DND-41 (cell line): Measurements from ENCODE around the gene SLC24A4.

Experiments
- ATAC-seq: fragments of 200-7000 bp; cut with Tn5 transposase; 3 replicates; pipeline ENCODE4 v1.9.1; 2021; ENCODE audit warnings: low read depth; ENCODE audit not compliant: insufficient read depth
- DNase-seq: peaks from one replicate; pipeline ENCODE4 v3.0.0-alpha.2; 2020
- H2AFZ ChIP-seq: 2 replicates; pipeline ENCODE4 v1.6.0; 2012; ENCODE audit warnings: low read depth, low read length
- H3K27ac ChIP-seq: 2 replicates; pipeline ENCODE4 v1.5.1; 2012; ENCODE audit warnings: low read length, inconsistent platforms
- H3K27me3 ChIP-seq: fragments of 200-600 bp; sonication (generic); 2 replicates; pipeline ENCODE4 v1.6.0; 2012; ENCODE audit warnings: low read length, mild to moderate bottlenecking, inconsistent platforms; ENCODE audit not compliant: insufficient read depth, poor library complexity
- H3K36me3 ChIP-seq: 2 replicates; pipeline ENCODE4 v1.5.1; 2012; ENCODE audit warnings: low read length, inconsistent platforms; ENCODE audit not compliant: insufficient read depth
- H3K4me1 ChIP-seq: 2 replicates; pipeline ENCODE4 v1.5.1; 2012; ENCODE audit warnings: mild to moderate bottlenecking, low read length; ENCODE audit not compliant: insufficient read depth
- H3K4me2 ChIP-seq: 2 replicates; pipeline ENCODE4 v1.6.0; 2012; ENCODE audit warnings: mild to moderate bottlenecking, moderate library complexity, low read length, inconsistent platforms; ENCODE audit not compliant: insufficient read depth
- H3K4me3 ChIP-seq, 2 experiments: fragments of 200-600 bp in 1 of 2; shearing (Covaris generic) in 1 of 2; 2 replicates each; pipeline ENCODE4 v1.5.1; 2012 to 2016; ENCODE audit warnings: inconsistent platforms in 2 of 2, low read length in 2 of 2, mild to moderate bottlenecking in 2 of 2, low read depth in 1 of 2, moderate library complexity in 1 of 2
- H3K79me2 ChIP-seq: 2 replicates; pipeline ENCODE4 v1.6.0; 2012; ENCODE audit warnings: low read length, inconsistent platforms; ENCODE audit not compliant: insufficient read depth
- H3K9ac ChIP-seq: 2 replicates; pipeline ENCODE4 v1.6.0; 2012; ENCODE audit warnings: low read depth, mild to moderate bottlenecking, inconsistent platforms, low read length, moderate library complexity
- H3K9me3 ChIP-seq: 2 replicates; pipeline ENCODE4 v1.5.1; 2012; ENCODE audit warnings: low read length, moderate library complexity, mild to moderate bottlenecking, inconsistent platforms; ENCODE audit not compliant: insufficient read depth, severe bottlenecking
- H4K20me1 ChIP-seq: 2 replicates; pipeline ENCODE4 v1.6.0; 2012; ENCODE audit warnings: low read length; ENCODE audit not compliant: insufficient read depth
- CTCF ChIP-seq: IDR thresholded peaks from 2 replicates; pipeline ENCODE4 v1.5.1; 2012; ENCODE audit warnings: borderline replicate concordance, low read length, moderate library complexity, mild to moderate bottlenecking; ENCODE audit not compliant: poor library complexity, severe bottlenecking; ENCODE audit errors: extremely low read depth
- EZH2 ChIP-seq: IDR thresholded peaks from 3 replicates; pipeline ENCODE4 v1.6.1; 2012; ENCODE audit warnings: borderline replicate concordance, low read depth, mild to moderate bottlenecking, moderate library complexity, low read length, inconsistent platforms; ENCODE audit not compliant: severe bottlenecking

Gene SLC24A4

DNA sequence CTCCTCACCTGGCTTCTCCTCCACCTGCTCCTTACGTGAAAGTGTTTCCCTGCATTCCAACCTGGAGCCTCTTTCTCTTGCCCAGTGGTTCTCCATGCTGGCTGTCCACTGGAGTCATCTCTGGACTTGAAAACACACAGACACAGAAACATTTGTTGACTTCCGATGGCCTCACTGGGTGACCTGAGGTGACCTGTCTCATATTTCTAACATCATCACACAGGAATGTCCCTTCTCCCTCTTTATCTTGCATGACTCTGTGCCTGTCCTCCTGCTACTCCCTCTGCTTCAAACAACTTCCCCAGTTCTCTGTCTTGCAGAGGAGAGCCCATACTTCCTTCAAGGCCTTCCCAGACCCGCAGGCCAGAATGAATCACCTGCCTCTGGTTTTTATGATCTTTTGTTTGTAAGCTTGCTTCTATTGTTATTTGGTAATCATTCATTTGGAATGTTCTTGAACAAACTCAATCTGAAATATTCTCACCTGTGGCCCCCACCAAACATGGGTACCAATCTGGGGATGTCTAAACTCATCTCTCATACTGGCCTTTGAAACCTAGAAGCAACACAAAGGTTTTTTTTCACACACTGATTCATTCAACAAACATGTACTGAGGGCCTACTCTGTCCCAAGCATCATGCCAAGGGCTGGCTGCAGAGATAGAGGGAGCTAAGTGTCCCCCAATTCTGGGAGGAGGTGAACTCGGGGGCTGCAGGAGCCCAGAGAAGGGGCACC is 181.0 kb downstream of the SLC24A4 start:
- ATAC-seq, result no peak
- H3K36me3 ChIP-seq, result no peaks in the 10 kb centered on the region

GRCh38 chr14:92505826-92506225 is 182.9 kb downstream of the SLC24A4 start:
- Histone ChIP-seq H3K4me1 (no peaks in the 10 kb centered on the region), H3K79me2 (no peaks in the 10 kb centered on the region), H3K27ac (no peak overlapping the region), H3K36me3 (no peaks in the 10 kb centered on the region), H3K4me3 (no peak overlapping the region), H2AFZ (no peak overlapping the region), H3K9ac (no peak overlapping the region), H3K4me2 (no peak overlapping the region), H4K20me1 (no peaks in the 10 kb centered on the region), H3K9me3 (no peaks in the 10 kb centered on the region), H3K27me3 (no peaks in the 10 kb centered on the region)
- no peak for DNase-seq
- ATAC-seq, result no peak
- no peak for TF ChIP-seq EZH2

More for the DNA sequence above, 181.0 kb downstream of the SLC24A4 start:
- no peaks in the 10 kb centered on the region for H3K4me1 ChIP-seq
- no peak overlapping the region for H3K27ac ChIP-seq
- no peak overlapping the region for H2AFZ ChIP-seq
- no peak overlapping the region for H3K4me3 ChIP-seq
- H3K9me3 ChIP-seq, result no peaks in the 10 kb centered on the region
- no peak overlapping the region for H3K4me2 ChIP-seq
- no peak overlapping the region for H3K9ac ChIP-seq
- TF ChIP-seq CTCF, result no peak
- TF ChIP-seq EZH2, result no peak
- H4K20me1 ChIP-seq, result no peaks in the 10 kb centered on the region
- no peaks in the 10 kb centered on the region for H3K79me2 ChIP-seq
- no peak for DNase-seq
- H3K27me3 ChIP-seq, result no peaks in the 10 kb centered on the region

- no peaks in the 10 kb centered on the region for H3K9me3 ChIP-seq
- TF ChIP-seq EZH2 (no peak), CTCF (no peak)
- H3K27me3 ChIP-seq, result no peaks in the 10 kb centered on the region
- no peak overlapping the region for H2AFZ ChIP-seq
- no peak overlapping the region for H3K4me3 ChIP-seq
- ATAC-seq (no peak), DNase-seq (no peak)
- H3K79me2 ChIP-seq, result no peaks in the 10 kb centered on the region
- H3K9ac ChIP-seq, result no peak overlapping the region
- H3K4me1 ChIP-seq, result no peaks in the 10 kb centered on the region
- no peak overlapping the region for H3K4me2 ChIP-seq
- H4K20me1 ChIP-seq, result no peaks in the 10 kb centered on the region
- no peak overlapping the region for H3K27ac ChIP-seq
- H3K36me3 ChIP-seq, result no peaks in the 10 kb centered on the region
Measured at GRCh38 chr14:92506231-92506630, 183.3 kb downstream of the SLC24A4 start.

DNA sequence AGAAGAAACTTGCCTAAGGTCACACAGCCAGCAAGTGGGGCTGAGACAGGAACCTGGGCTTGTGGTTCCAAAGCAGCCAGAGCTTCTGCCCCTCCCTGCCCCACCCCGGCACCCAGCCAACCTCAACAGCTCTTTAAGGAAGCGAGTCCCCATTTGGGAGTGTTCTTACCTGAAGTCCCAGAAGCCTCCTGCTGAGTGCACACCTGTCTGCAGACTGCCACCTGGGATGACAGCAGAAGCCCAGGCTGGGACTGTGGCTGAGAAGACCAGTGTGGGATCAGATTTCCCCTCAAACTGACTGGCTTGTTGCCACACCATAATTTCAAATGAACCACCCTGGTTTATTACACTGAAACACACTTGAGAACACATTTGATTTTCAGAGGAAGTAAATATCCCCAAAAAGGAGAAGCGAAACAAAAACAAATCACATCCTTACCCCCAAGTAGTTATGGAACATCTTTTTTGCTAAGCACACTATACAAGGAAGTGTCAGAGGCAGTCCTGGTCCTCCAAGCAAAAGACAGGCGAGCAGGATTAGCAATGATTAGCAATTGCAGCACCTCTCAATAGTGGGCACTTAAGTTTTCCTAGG is 184.3 kb downstream of the SLC24A4 start:
- Histone ChIP-seq H3K9ac (no peak overlapping the region), H3K27me3 (no peaks in the 10 kb centered on the region), H3K36me3 (no peaks in the 10 kb centered on the region), H3K4me1 (no peaks in the 10 kb centered on the region), H4K20me1 (no peaks in the 10 kb centered on the region), H3K4me2 (no peak overlapping the region), H3K79me2 (no peaks in the 10 kb centered on the region), H3K27ac (no peak overlapping the region), H3K9me3 (no peaks in the 10 kb centered on the region), H2AFZ (no peak overlapping the region), H3K4me3 (no peak overlapping the region)
- DNase-seq (no peak), ATAC-seq (no peak)
- TF ChIP-seq CTCF, result no peak
- no peak for TF ChIP-seq EZH2
